CD14-positive monocyte (primary cell): ENCODE measurements around the gene CDC14A. TPM values are rescaled to one million over a fixed set of nuclear protein-coding genes. Genes with fewer than 3 reads are reported as not detected.
A peak's percentile ranks its signal among the peaks of the same experiment; 100 is the strongest.

Source experiments
- DNase-seq, 3 donors: peaks; one replicate each; pipeline ENCODE4 v3.0.0-alpha.2; 2011 to 2022
- H2AFZ ChIP-seq: 2 replicates; pipeline ENCODE4 v1.6.0; 2012; ENCODE audit warnings: mild to moderate bottlenecking, low read depth, low read length, inconsistent platforms; ENCODE audit not compliant: insufficient read depth, poor library complexity, severe bottlenecking
- H3K27ac ChIP-seq, 2 donors: 1 replicate in 1 of 2; 2 replicates in 1 of 2; pipeline ENCODE4 v1.5.1; 2012 to 2013; ENCODE audit warnings: low read length in 2 of 2, control low read depth in 1 of 2, inconsistent platforms in 1 of 2, low read depth in 1 of 2, mild to moderate bottlenecking in 1 of 2
- H3K27me3 ChIP-seq, 2 donors: one replicate each; pipeline versions ENCODE4 v1.6.0 to v1.6.1; 2011 to 2013; ENCODE audit warnings: low read length in 2 of 2; ENCODE audit not compliant: control insufficient read depth in 2 of 2, insufficient read depth in 2 of 2
- H3K36me3 ChIP-seq, 2 donors: replicated peaks in 1 of 2; 1 replicate in 1 of 2; 2 replicates in 1 of 2; pipeline versions ENCODE4 v1.5.1 to v1.6.1; 2012 to 2013; ENCODE audit warnings: low read length in 2 of 2, control low read depth in 1 of 2, inconsistent platforms in 1 of 2, mild to moderate bottlenecking in 1 of 2; ENCODE audit not compliant: insufficient read depth in 2 of 2, control insufficient read depth in 1 of 2
- H3K4me1 ChIP-seq, 2 donors: 1 replicate in 1 of 2; 2 replicates in 1 of 2; pipeline versions ENCODE4 v1.5.1 to v1.6.1; 2012 to 2013; ENCODE audit warnings: low read length in 2 of 2, control low read depth in 1 of 2, inconsistent platforms in 1 of 2, mild to moderate bottlenecking in 1 of 2, moderate library complexity in 1 of 2; ENCODE audit not compliant: insufficient read depth in 2 of 2, control insufficient read depth in 1 of 2
- H3K4me2 ChIP-seq: replicated peaks from 2 replicates; pipeline ENCODE3; 2012; ENCODE audit warnings: low read length, moderate library complexity, mild to moderate bottlenecking; ENCODE audit not compliant: poor library complexity, severe bottlenecking; ENCODE audit errors: extremely low read depth
- H3K4me3 ChIP-seq, 3 experiments: fragments of 200-600 bp in 1 of 3; sonication (generic) in 1 of 3; replicated peaks in 1 of 3; 1 replicate in 2 of 3; 2 replicates in 1 of 3; pipeline ENCODE4 v1.5.1; 2011 to 2013; ENCODE audit warnings: low read length in 3 of 3, mild to moderate bottlenecking in 3 of 3, control low read depth in 2 of 3, low read depth in 2 of 3, inconsistent platforms in 1 of 3, moderate library complexity in 1 of 3
- H3K79me2 ChIP-seq: 2 replicates; pipeline ENCODE4 v1.6.0; 2012; ENCODE audit warnings: mild to moderate bottlenecking, control low read depth, inconsistent platforms, low read length, moderate library complexity; ENCODE audit not compliant: insufficient read depth
- H3K9ac ChIP-seq: 2 replicates; pipeline ENCODE4 v1.6.0; 2017; ENCODE audit warnings: low read length, mild to moderate bottlenecking; ENCODE audit not compliant: insufficient read depth, poor library complexity, severe bottlenecking
- H3K9me3 ChIP-seq, 2 donors: replicated peaks in 1 of 2; 1 replicate in 1 of 2; 2 replicates in 1 of 2; pipeline versions ENCODE4 v1.5.1 to v1.6.1; 2012 to 2013; ENCODE audit warnings: low read length in 2 of 2, control low read depth in 1 of 2; ENCODE audit not compliant: control insufficient read depth in 1 of 2, insufficient read depth in 1 of 2
- H4K20me1 ChIP-seq: 2 replicates; pipeline ENCODE4 v1.6.0; 2012; ENCODE audit warnings: mild to moderate bottlenecking, low read length, control low read depth, moderate library complexity; ENCODE audit not compliant: insufficient read depth
- H3K27ac Mint-ChIP-seq, 7 donors: one replicate each; pipeline ENCODE4 v1.8.0; 2020; ENCODE audit warnings: mild to moderate bottlenecking in 7 of 7, mixed read lengths in 7 of 7, moderate library complexity in 6 of 7, inconsistent platforms in 2 of 7
- H3K27me3 Mint-ChIP-seq, 3 donors: one replicate each; pipeline ENCODE4 v1.8.0; 2021 to 2022; ENCODE audit warnings: low read depth in 3 of 3, mild to moderate bottlenecking in 3 of 3, mixed read lengths in 3 of 3, moderate library complexity in 3 of 3, inconsistent platforms in 1 of 3
- H3K36me3 Mint-ChIP-seq, 2 donors: one replicate each; pipeline ENCODE4 v1.8.0; 2020; ENCODE audit warnings: mixed read lengths in 2 of 2, inconsistent platforms in 1 of 2, mild to moderate bottlenecking in 1 of 2
- H3K4me1 Mint-ChIP-seq: one replicate; pipeline ENCODE4 v1.8.0; 2020; ENCODE audit warnings: mild to moderate bottlenecking, mixed read lengths
- H3K4me3 Mint-ChIP-seq, 2 donors: one replicate each; pipeline ENCODE4 v1.8.0; 2020; ENCODE audit warnings: mild to moderate bottlenecking in 2 of 2, mixed read lengths in 2 of 2, moderate library complexity in 1 of 2
- H3K9me3 Mint-ChIP-seq, 7 donors: one replicate each; pipeline ENCODE4 v1.8.0; 2020 to 2022; ENCODE audit warnings: mixed read lengths in 7 of 7, mild to moderate bottlenecking in 6 of 7, moderate library complexity in 6 of 7, inconsistent platforms in 2 of 7
- CTCF ChIP-seq: fragments of 200-600 bp; IDR thresholded peaks from one replicate; pipeline ENCODE4 v1.8.0; 2022; ENCODE audit warnings: antibody characterized with exemption, mild to moderate bottlenecking
- WGBS: methylation state at CpG from one replicate; pipeline ENCODE4 v1.1.5; 2013; ENCODE audit warnings: missing lambda C conversion rate; ENCODE audit not compliant: insufficient coverage; 5-methylcytosine and 5-hydroxymethylcytosine counted together
- intact Hi-C, 2 donors: fragments of 100-400 bp; cut with micrococcal nuclease; formaldehyde crosslinking; loops; one replicate each; pipeline versions ENCODE4 v1.15.0 to v1.15.1; 2023
- polyA plus RNA-seq, 3 donors: library from polyadenylated mRNA; depleted of rRNA in 1 of 3; unstranded in 2 of 3; stranded (reverse) in 1 of 3; fragments of 300-500 nt in 2 of 3; fragments of >200 nt in 1 of 3; fragmentation: Illumina TruSeq in 2 of 3; gene quantifications; 1 replicate in 2 of 3; 2 replicates in 1 of 3; pipeline ENCODE4 v1.2.3, GENCODE V29; 2012 to 2021

Gene CDC14A
- polyA plus RNA-seq, 3 donors: 4.2 to 9.2 (median 6.1) TPM

GRCh38 chr1:100351095-100351887, 1.0 kb upstream of the CDC14A start:
- WGBS: 0% methylated on average over 28 of the region's 36 CpGs

More at GRCh38 chr1:100351095-100351887, 1.0 kb upstream of the CDC14A start:
- Histone ChIP-seq H3K27me3 (no peaks in the 10 kb centered on the region), H3K4me1 (peaks cover 25 to 41% of the 10 kb centered on the region in 2 donors), H3K79me2 (peaks cover 39% of the 10 kb centered on the region), H2AFZ (peak overlapping the region; percentile 85), H3K36me3 (peaks cover 0 to 7% of the 10 kb centered on the region in 2 donors), H3K27ac (peak overlapping the region; percentile 76 to 91), H3K9me3 (no peaks in the 10 kb centered on the region), H3K9ac (peak overlapping the region; percentile 84), H3K4me2 (peak overlapping the region; percentile 97), H4K20me1 (peaks cover 30% of the 10 kb centered on the region), H3K4me3 (peak overlapping the region; percentile 81 to 98 (median 97))
- DNase-seq: peak; percentile 71 to 80 (median 78)
- H3K36me3 Mint-ChIP-seq: peaks cover 11 to 13% of the 10 kb centered on the region in 2 donors
- intact Hi-C loops: loop anchor here (5.0 to 10.0 kb wide), 2 partner anchors 84 to 86 kb away; partner anchors contain the start of gene RTCA (in 2 of the 2)
- peak overlapping the region; percentile 81 to 97 (median 94) for H3K27ac Mint-ChIP-seq
- peaks cover 44% of the 10 kb centered on the region for H3K4me1 Mint-ChIP-seq
- H3K27me3 Mint-ChIP-seq: peaks cover 0 to 6% (median 0%) of the 10 kb centered on the region in 3 donors
- H3K9me3 Mint-ChIP-seq: peaks cover 0 to 2% (median 0%) of the 10 kb centered on the region in 7 donors
- H3K4me3 Mint-ChIP-seq: peak overlapping the region; percentile 98
- TF ChIP-seq CTCF: peak; percentile 41
